Measurements from ENCODE around the gene DNASE1L1.

DNA sequence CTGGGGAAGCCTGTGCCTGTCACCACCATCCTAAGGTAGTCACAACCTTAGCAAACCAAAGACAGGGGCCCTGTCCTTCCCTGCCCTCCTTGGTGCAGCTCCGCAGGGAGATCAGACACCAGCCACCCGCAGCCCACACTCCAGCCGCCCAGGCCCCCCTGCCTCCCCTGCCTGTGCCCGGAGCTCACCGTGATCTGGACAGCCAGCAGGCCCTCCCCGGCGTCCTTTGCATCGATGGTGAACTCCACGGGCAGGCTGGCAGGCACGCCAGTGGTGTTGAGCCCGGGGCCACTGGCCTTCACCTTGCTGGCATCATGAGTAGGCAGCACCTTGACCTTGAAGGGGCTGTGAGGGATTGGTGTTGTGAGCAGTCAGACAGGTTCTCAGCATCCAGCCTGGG is 51.0 kb downstream of the DNASE1L1 start:
- TF ChIP-seq, protein P1, sequence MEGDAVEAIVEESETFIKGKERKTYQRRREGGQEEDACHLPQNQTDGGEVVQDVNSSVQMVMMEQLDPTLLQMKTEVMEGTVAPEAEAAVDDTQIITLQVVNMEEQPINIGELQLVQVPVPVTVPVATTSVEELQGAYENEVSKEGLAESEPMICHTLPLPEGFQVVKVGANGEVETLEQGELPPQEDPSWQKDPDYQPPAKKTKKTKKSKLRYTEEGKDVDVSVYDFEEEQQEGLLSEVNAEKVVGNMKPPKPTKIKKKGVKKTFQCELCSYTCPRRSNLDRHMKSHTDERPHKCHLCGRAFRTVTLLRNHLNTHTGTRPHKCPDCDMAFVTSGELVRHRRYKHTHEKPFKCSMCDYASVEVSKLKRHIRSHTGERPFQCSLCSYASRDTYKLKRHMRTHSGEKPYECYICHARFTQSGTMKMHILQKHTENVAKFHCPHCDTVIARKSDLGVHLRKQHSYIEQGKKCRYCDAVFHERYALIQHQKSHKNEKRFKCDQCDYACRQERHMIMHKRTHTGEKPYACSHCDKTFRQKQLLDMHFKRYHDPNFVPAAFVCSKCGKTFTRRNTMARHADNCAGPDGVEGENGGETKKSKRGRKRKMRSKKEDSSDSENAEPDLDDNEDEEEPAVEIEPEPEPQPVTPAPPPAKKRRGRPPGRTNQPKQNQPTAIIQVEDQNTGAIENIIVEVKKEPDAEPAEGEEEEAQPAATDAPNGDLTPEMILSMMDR (IDR thresholded peaks at IDR 0.05; ENCODE audit: poor library complexity), result no peak
- TF ChIP-seq EZH2 (IDR thresholded peaks at IDR 0.05; ENCODE audit: borderline replicate concordance) (no peak), EZH2phosphoT487 (IDR thresholded peaks at IDR 0.05; ENCODE audit: low read depth, severe bottlenecking, unreplicated experiment) (no peak)
